ENCODE results near the gene BTBD7. TPM values are rescaled to one million over a fixed set of nuclear protein-coding genes. Genes with fewer than 3 reads are reported as not detected.

The BTBD7 gene
- total and polyA plus RNA-seq, 2 of the 4 experiments (the other 2 are of a cell fraction), result 11.9 to 30.5 TPM

- Histone ChIP-seq H3K36me3 (ENCODE audit: control insufficient read depth, insufficient read depth, low read length) (peaks cover 11% of the 10 kb centered on the region), H4K20me1 (ENCODE audit: insufficient read depth, low read length) (no peaks in the 10 kb centered on the region), H4K8ac (ENCODE audit: low read depth in 2 of 2, low read length in 2 of 2) (peak overlapping the region; percentile 46 to 83; a peak in 3 of 4 replicates), H3K23ac (ENCODE audit: low read depth, low read length) (no peak overlapping the region), H3K4ac (ENCODE audit: low read depth, low read length) (no peak overlapping the region; the same call in 1 of the 2 replicates), H3K9me1 (ENCODE audit: insufficient read depth, low read length) (peaks cover 13% of the 10 kb centered on the region; the same call in 1 of the 2 replicates), H2BK120ac (ENCODE audit: low read depth, low read length) (no peak overlapping the region), H2AK9ac (replicated peaks; ENCODE audit: low read depth, low read length, poor library complexity) (peak overlapping the region; percentile 18), H3K56ac (ENCODE audit: extremely low read depth, insufficient read depth, low read length) (no peak overlapping the region), H3K4me3 (ENCODE audit: insufficient read depth, low read depth, low read length) (no peak overlapping the region), H4K5ac (ENCODE audit: low read depth, low read length) (no peak overlapping the region), H3K79me1 (ENCODE audit: low read depth in 1 of 2, low read length in 2 of 2) (no peaks in the 10 kb centered on the region), H3K9ac (ENCODE audit: low read depth, low read length) (no peak overlapping the region), H3K9me3 (ENCODE audit: control insufficient read depth, insufficient read depth, low read length) (no peaks in the 10 kb centered on the region), H3K27ac (ENCODE audit: insufficient read depth, low read length) (no peak overlapping the region), H2BK5ac (ENCODE audit: low read depth, low read length, poor library complexity, severe bottlenecking) (no peak overlapping the region), H4K91ac (ENCODE audit: insufficient read depth, low read depth, low read length) (no peak overlapping the region), H2BK20ac (ENCODE audit: low read depth, low read length) (no peak overlapping the region), H3K4me2 (ENCODE audit: low read depth, low read length) (no peak overlapping the region), H2BK15ac (ENCODE audit: low read depth, low read length) (no peak overlapping the region), H3K27me3 (ENCODE audit: control insufficient read depth, insufficient read depth, low read length) (no peaks in the 10 kb centered on the region), H3K4me1 (ENCODE audit: control insufficient read depth, insufficient read depth, low read length) (peaks cover 2% of the 10 kb centered on the region; the same call in 1 of the 2 replicates), H3K18ac (ENCODE audit: low read depth, low read length) (no peak overlapping the region), H2AFZ (replicated peaks; ENCODE audit: low read length, poor library complexity) (peak overlapping the region; percentile 97), H3K14ac (replicated peaks; ENCODE audit: low read depth, low read length) (no peak overlapping the region), H2AK5ac (ENCODE audit: low read depth, low read length) (0 out of 2 replicates have a peak overlapping the region, but pooled peaks have one; percentile 15)
- ChIA-PET POLR2A (ENCODE audit: unreplicated experiment) (no interaction called here), CTCF (interaction anchor here (1.1 kb wide), 1 partner anchor 28 kb away, joined by 3 read pairs; no protein-coding TSS in a partner anchor)
- TF ChIP-seq CTCF (conservative IDR thresholded peaks at IDR 0.05; ENCODE audit: low read depth, low read length) (no peak), RAD21 (IDR thresholded peaks at IDR 0.05; ENCODE audit: low read length) (no peak), MAZ (IDR thresholded peaks at IDR 0.05; ENCODE audit: borderline replicate concordance, low read depth, low read length) (no peak), CEBPB (IDR thresholded peaks at IDR 0.05; ENCODE audit: low read depth, low read length) (no peak), ELK1 (IDR thresholded peaks at IDR 0.05; ENCODE audit: borderline replicate concordance, low read depth, low read length) (no peak), NFE2L2 (IDR thresholded peaks at IDR 0.05; ENCODE audit: low read depth, low read length) (no peak), USF2 (IDR thresholded peaks at IDR 0.05; ENCODE audit: low read depth, low read length) (no peak), RCOR1 (IDR thresholded peaks at IDR 0.05; ENCODE audit: insufficient replicate concordance, low read length) (no peak), BHLHE40 (IDR thresholded peaks at IDR 0.05; ENCODE audit: low read depth, low read length) (no peak), MXI1 (IDR thresholded peaks at IDR 0.05; ENCODE audit: borderline replicate concordance, low read depth, low read length) (no peak), CHD1 (IDR thresholded peaks at IDR 0.05; ENCODE audit: low read depth, low read length) (no peak)
- in situ Hi-C loops (cut with MboI; ENCODE audit: low sequenced_read_pairs) (no loop called here), intact Hi-C loops (cut with micrococcal nuclease) (no loop called here), dilution Hi-C loops (cut with HindIII; ENCODE audit: low sequenced_read_pairs, unreplicated experiment) (no loop called here)
- ATAC-seq (ENCODE audit: low read depth) (no peak), DNase-seq (no peak)
- BruUV-seq (replicated peaks), result no TSS peak
- 99% methylated on average over 9 of the region's 16 CpGs; no CpG with 5 or more reads in 1 of the 2 experiments for WGBS, 2 experiments (ENCODE audit: extremely low coverage in 2 of 2, insufficient read length in 1 of 2)
These were observed 102.3 kb downstream of the BTBD7 start for GRCh38 chr14:93230539-93230938.

All from IMR-90 (cell line).